C4-2B (cell line): Measurements from ENCODE around the gene EXOC7.

Experiments
- CTCF ChIP-seq: fragments of 450-650 bp; conservative IDR thresholded peaks from 2 replicates; pipeline ENCODE4 v1.5.1; 2017; ENCODE audit warnings: mild to moderate bottlenecking
- ZFX ChIP-seq: fragments of 450-650 bp; IDR thresholded peaks from 2 replicates; pipeline ENCODE4 v1.6.1; 2017

- TF ChIP-seq CTCF: no peak
- no peak for TF ChIP-seq ZFX
Measured at GRCh38 chr17:76049836-76050537, 53.6 kb downstream of the EXOC7 start.
